Activated T-cell treated with anti-CD3 and anti-CD28 coated beads, Interleukin-2, amount 50 U/mL, for 4 hours (primary cell): ENCODE measurements around the gene LRRC46. TPM values are rescaled to one million over a fixed set of nuclear protein-coding genes. Genes with fewer than 3 reads are reported as not detected.

ENCODE experiments used
- ATAC-seq, 2 donors: fragments of 200-7000 bp; cut with Tn5 transposase; one replicate each; pipeline ENCODE4 v1.10.0; 2021
- DNase-seq: peaks from one replicate; pipeline ENCODE4 v3.0.0-alpha.2; 2020
- H3K27me3 Mint-ChIP-seq: one replicate; pipeline ENCODE4 v1.8.0; 2021; ENCODE audit warnings: low read depth, mixed read lengths
- H3K36me3 Mint-ChIP-seq: one replicate; pipeline ENCODE4 v1.8.0; 2022; ENCODE audit warnings: mixed read lengths; ENCODE audit not compliant: insufficient read depth
- H3K4me1 Mint-ChIP-seq: one replicate; pipeline ENCODE4 v1.8.0; 2021; ENCODE audit warnings: low read depth, mixed read lengths
- H3K4me3 Mint-ChIP-seq: one replicate; pipeline ENCODE4 v1.8.0; 2021; ENCODE audit warnings: mild to moderate bottlenecking, moderate library complexity, mixed read lengths
- H3K9me3 Mint-ChIP-seq: one replicate; pipeline ENCODE4 v1.8.0; 2021; ENCODE audit warnings: mixed read lengths
- total RNA-seq, 3 donors: library from RNA; stranded (reverse); gene quantifications; one replicate each; pipeline ENCODE4 v1.2.1, GENCODE V29; 2021

The LRRC46 gene
- total RNA-seq, 3 donors from 2014 or later = 0.27 to 0.63 (median 0.29) TPM

- no peak for DNase-seq
- H3K36me3 Mint-ChIP-seq = peaks cover 32% of the 10 kb centered on the region
- no peak for ATAC-seq
- H3K27me3 Mint-ChIP-seq = no peaks in the 10 kb centered on the region
- H3K4me3 Mint-ChIP-seq = no peak overlapping the region
- no peaks in the 10 kb centered on the region for H3K9me3 Mint-ChIP-seq
- peaks cover 7% of the 10 kb centered on the region for H3K4me1 Mint-ChIP-seq
These were observed 16.2 kb upstream of the LRRC46 start for GRCh38 chr17:47815106-47815918.

GRCh38 chr17:47816111-47816735 is 15.2 kb upstream of the LRRC46 start:
- ATAC-seq (no peak), DNase-seq (no peak)
- H3K9me3 Mint-ChIP-seq = no peaks in the 10 kb centered on the region
- H3K4me1 Mint-ChIP-seq = peaks cover 11% of the 10 kb centered on the region
- H3K27me3 Mint-ChIP-seq = no peaks in the 10 kb centered on the region
- peaks cover 29% of the 10 kb centered on the region for H3K36me3 Mint-ChIP-seq
- H3K4me3 Mint-ChIP-seq = no peak overlapping the region

- DNase-seq = no peak
- Mint-ChIP-seq H3K36me3 (peaks cover 22% of the 10 kb centered on the region), H3K9me3 (no peaks in the 10 kb centered on the region), H3K27me3 (no peaks in the 10 kb centered on the region), H3K4me1 (peaks cover 16% of the 10 kb centered on the region), H3K4me3 (no peak overlapping the region)
- no peak for ATAC-seq
These were observed 14.5 kb upstream of the LRRC46 start for GRCh38 chr17:47816947-47817346.

- ATAC-seq = no peak
- Mint-ChIP-seq H3K4me3 (no peak overlapping the region), H3K9me3 (no peaks in the 10 kb centered on the region), H3K36me3 (peaks cover 16% of the 10 kb centered on the region), H3K4me1 (peaks cover 20% of the 10 kb centered on the region), H3K27me3 (no peaks in the 10 kb centered on the region)
- no peak for DNase-seq
These were observed 13.3 kb upstream of the LRRC46 start for GRCh38 chr17:47818002-47818695.

GRCh38 chr17:47819475-47819874 is 12.0 kb upstream of the LRRC46 start:
- Mint-ChIP-seq H3K4me1 (peaks cover 20% of the 10 kb centered on the region), H3K36me3 (peaks cover 24% of the 10 kb centered on the region), H3K4me3 (no peak overlapping the region), H3K27me3 (no peaks in the 10 kb centered on the region), H3K9me3 (no peaks in the 10 kb centered on the region)
- DNase-seq (no peak), ATAC-seq (no peak)

- H3K27me3 Mint-ChIP-seq = no peaks in the 10 kb centered on the region
- peaks cover 20% of the 10 kb centered on the region for H3K4me1 Mint-ChIP-seq
- peaks cover 25% of the 10 kb centered on the region for H3K36me3 Mint-ChIP-seq
- H3K9me3 Mint-ChIP-seq = no peaks in the 10 kb centered on the region
- DNase-seq = no peak
- H3K4me3 Mint-ChIP-seq = peak overlapping the region; percentile 90
- no peak for ATAC-seq
These were observed 11.3 kb upstream of the LRRC46 start for GRCh38 chr17:47820033-47820789.

- DNase-seq = no peak
- Mint-ChIP-seq H3K36me3 (peaks cover 24% of the 10 kb centered on the region), H3K9me3 (no peaks in the 10 kb centered on the region), H3K4me3 (peak overlapping the region; percentile 90), H3K4me1 (peaks cover 20% of the 10 kb centered on the region), H3K27me3 (no peaks in the 10 kb centered on the region)
- ATAC-seq = no peak
These were observed 10.4 kb upstream of the LRRC46 start for GRCh38 chr17:47821031-47821423.

GRCh38 chr17:47821424-47822391 is 9.8 kb upstream of the LRRC46 start, which contains the start of gene OSBPL7:
Gene OSBPL7, minus strand, starts transcription at chr17:47821794. Its CDS starts 1,516 bp downstream, at chr17:47820278.
- Mint-ChIP-seq H3K36me3 (peaks cover 28% of the 10 kb centered on the region), H3K9me3 (no peaks in the 10 kb centered on the region), H3K4me3 (peak within 1 kb of the TSS; percentile 90), H3K27me3 (no peaks in the 10 kb centered on the region), H3K4me1 (peaks cover 20% of the 10 kb centered on the region)
- peak; percentile 98 to 99 for ATAC-seq
- DNase-seq = peak; percentile 73

GRCh38 chr17:47822785-47823184 is 8.7 kb upstream of the LRRC46 start:
- Mint-ChIP-seq H3K36me3 (peaks cover 22% of the 10 kb centered on the region), H3K9me3 (no peaks in the 10 kb centered on the region), H3K4me1 (peaks cover 20% of the 10 kb centered on the region), H3K4me3 (peak overlapping the region; percentile 40), H3K27me3 (no peaks in the 10 kb centered on the region)
- DNase-seq (no peak), ATAC-seq (no peak)

GRCh38 chr17:47823519-47823918 is 8.0 kb upstream of the LRRC46 start:
- Mint-ChIP-seq H3K4me3 (no peak overlapping the region), H3K27me3 (no peaks in the 10 kb centered on the region), H3K36me3 (peaks cover 23% of the 10 kb centered on the region), H3K9me3 (no peaks in the 10 kb centered on the region), H3K4me1 (peaks cover 22% of the 10 kb centered on the region)
- ATAC-seq (no peak), DNase-seq (no peak)

GRCh38 chr17:47829870-47830269 is 1.6 kb upstream of the LRRC46 start:
- Mint-ChIP-seq H3K36me3 (peaks cover 15% of the 10 kb centered on the region), H3K4me1 (peaks cover 47% of the 10 kb centered on the region), H3K4me3 (peak overlapping the region; percentile 100), H3K27me3 (no peaks in the 10 kb centered on the region), H3K9me3 (no peaks in the 10 kb centered on the region)
- DNase-seq (no peak), ATAC-seq (peak; percentile 7 to 54)

GRCh38 chr17:47830396-47831002 is 971 bp upstream of the LRRC46 start:
- H3K4me3 Mint-ChIP-seq = peak overlapping the region; percentile 100
- H3K4me1 Mint-ChIP-seq = peaks cover 53% of the 10 kb centered on the region
- ATAC-seq (no peak), DNase-seq (no peak)
- H3K36me3 Mint-ChIP-seq = peaks cover 12% of the 10 kb centered on the region
- H3K27me3 Mint-ChIP-seq = no peaks in the 10 kb centered on the region
- H3K9me3 Mint-ChIP-seq = no peaks in the 10 kb centered on the region

GRCh38 chr17:47831934-47832327 is 461 bp downstream of the LRRC46 start:
- no peaks in the 10 kb centered on the region for H3K9me3 Mint-ChIP-seq
- ATAC-seq (peak in 1 of 2 donors; percentile 6), DNase-seq (no peak)
- H3K4me1 Mint-ChIP-seq = peaks cover 58% of the 10 kb centered on the region
- H3K4me3 Mint-ChIP-seq = peak overlapping the region; percentile 100
- H3K36me3 Mint-ChIP-seq = peaks cover 7% of the 10 kb centered on the region
- H3K27me3 Mint-ChIP-seq = no peaks in the 10 kb centered on the region
